Caco-2 (cell line): ENCODE measurements around the gene ITSN2. TPM values are rescaled to one million over a fixed set of nuclear protein-coding genes. Genes with fewer than 3 reads are reported as not detected.
A peak's percentile ranks its signal among the peaks of the same experiment; 100 is the strongest.

ENCODE experiments used
- BruUV-seq: library from RNA; stranded (reverse); fragments of 400-500 nt; replicated peaks from 2 replicates; lab custom pipeline; 2021; lab: Mats Ljungman, UMichigan
- CTCF ChIA-PET: fragments of 300-600 bp; sonication (Branson Sonifier 250); formaldehyde crosslinking; loops from one replicate; lab custom pipeline; 2022; ENCODE audit warnings: antibody characterized with exemption; lab: Charles Lee
- POLR2A ChIA-PET: fragments of 300-600 bp; sonication (Branson Sonifier 250); formaldehyde crosslinking; loops from one replicate; lab custom pipeline; 2022; ENCODE audit warnings: antibody characterized with exemption; lab: Charles Lee
- DNase-seq, 2 experiments: peaks; one replicate each; pipeline versions ENCODE4 v3.0.0 to v3.0.0-alpha.2; 2020 to 2022
- H3K27me3 ChIP-seq: replicated peaks from 2 replicates; pipeline ENCODE4 v1.6.0; 2011; ENCODE audit warnings: low read length; ENCODE audit not compliant: control insufficient read depth, insufficient read depth
- H3K36me3 ChIP-seq: 2 replicates; pipeline ENCODE4 v1.5.1; 2011; ENCODE audit warnings: low read length; ENCODE audit not compliant: control insufficient read depth, insufficient read depth
- H3K4me1 ChIP-seq: fragments of 250-450 bp; sonication (Bioruptor Pico); 2 replicates; pipeline ENCODE4 v1.5.1; 2020; ENCODE audit warnings: mild to moderate bottlenecking
- H3K4me3 ChIP-seq: 2 replicates; pipeline ENCODE4 v1.5.1; 2011; ENCODE audit warnings: low read depth, mild to moderate bottlenecking, control low read depth, low read length
- H3K9me3 ChIP-seq: fragments of 250-450 bp; sonication (Bioruptor Pico); 2 replicates; pipeline ENCODE4 v1.5.1; 2020; ENCODE audit warnings: mild to moderate bottlenecking, moderate library complexity
- H3K27ac Mint-ChIP-seq: one replicate; pipeline ENCODE4 v1.8.0; 2022; ENCODE audit warnings: mixed read lengths; ENCODE audit not compliant: unreplicated experiment
- H3K27me3 Mint-ChIP-seq: one replicate; pipeline ENCODE4 v1.8.0; 2022; ENCODE audit warnings: mixed read lengths; ENCODE audit not compliant: insufficient read depth, unreplicated experiment
- H3K36me3 Mint-ChIP-seq: one replicate; pipeline ENCODE4 v1.8.0; 2022; ENCODE audit warnings: mild to moderate bottlenecking, mixed read lengths; ENCODE audit not compliant: insufficient read depth, unreplicated experiment
- H3K4me1 Mint-ChIP-seq: one replicate; pipeline ENCODE4 v1.8.0; 2022; ENCODE audit warnings: low read depth, mixed read lengths; ENCODE audit not compliant: unreplicated experiment
- H3K4me3 Mint-ChIP-seq: one replicate; pipeline ENCODE4 v1.8.0; 2022; ENCODE audit warnings: mild to moderate bottlenecking, moderate library complexity, mixed read lengths; ENCODE audit not compliant: unreplicated experiment
- H3K9me3 Mint-ChIP-seq: one replicate; pipeline ENCODE4 v1.8.0; 2022; ENCODE audit warnings: mixed read lengths; ENCODE audit not compliant: unreplicated experiment
- intact Hi-C: fragments of 100-400 bp; cut with micrococcal nuclease; formaldehyde crosslinking; loops from one replicate; pipeline ENCODE4 v1.10.0; 2022; ENCODE audit not compliant: unreplicated experiment
- total RNA-seq: library from RNA; stranded (reverse); gene quantifications from 2 replicates; pipeline ENCODE4 v1.2.3, GENCODE V29; 2022
- TF ChIP-seq, protein P1 (sequence below), 2 experiments: fragments of 200-600 bp in 1 of 2; IDR thresholded peaks; 1 replicate in 1 of 2; 2 replicates in 1 of 2; pipeline versions ENCODE4 v1.5.1 to v1.8.0; 2011 to 2022; ENCODE audit warnings: antibody characterized with exemption in 1 of 2, control low read depth in 1 of 2, inconsistent platforms in 1 of 2, low read depth in 1 of 2, low read length in 1 of 2, mild to moderate bottlenecking in 1 of 2, moderate library complexity in 1 of 2; ENCODE audit not compliant: insufficient read depth in 1 of 2, severe bottlenecking in 1 of 2, unreplicated experiment in 1 of 2

ITSN2 gene
- total RNA-seq, 1 experiment from 2014 or later, result 49.4 TPM

DNA sequence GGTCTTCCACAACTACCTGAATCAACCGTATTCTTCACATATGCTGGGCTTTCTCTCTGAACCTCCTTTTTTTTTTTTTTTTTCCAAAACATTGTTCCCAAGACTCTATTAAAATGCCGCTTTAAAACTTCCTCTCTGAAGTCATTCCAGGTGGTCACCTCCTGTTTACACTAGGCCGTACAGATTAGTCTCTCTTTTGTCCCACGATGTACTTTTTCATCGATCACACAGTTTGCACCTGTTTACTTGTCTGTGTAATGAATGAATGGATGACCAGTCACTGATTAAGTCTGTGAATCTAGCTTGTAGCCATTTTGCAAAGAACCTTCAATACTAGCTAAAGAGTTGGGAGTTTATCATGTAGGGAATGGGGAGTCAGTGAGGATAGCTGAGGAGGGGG lies 202.2 kb downstream of the ITSN2 start:
- Histone ChIP-seq H3K36me3 (no peaks in the 10 kb centered on the region), H3K9me3 (no peaks in the 10 kb centered on the region), H3K27me3 (no peaks in the 10 kb centered on the region), H3K4me3 (no peak overlapping the region), H3K4me1 (no peaks in the 10 kb centered on the region)
- no peaks in the 10 kb centered on the region for H3K27me3 Mint-ChIP-seq
- H3K9me3 Mint-ChIP-seq, result peaks cover 12% of the 10 kb centered on the region
- DNase-seq, result no peak
- TF ChIP-seq, protein P1, sequence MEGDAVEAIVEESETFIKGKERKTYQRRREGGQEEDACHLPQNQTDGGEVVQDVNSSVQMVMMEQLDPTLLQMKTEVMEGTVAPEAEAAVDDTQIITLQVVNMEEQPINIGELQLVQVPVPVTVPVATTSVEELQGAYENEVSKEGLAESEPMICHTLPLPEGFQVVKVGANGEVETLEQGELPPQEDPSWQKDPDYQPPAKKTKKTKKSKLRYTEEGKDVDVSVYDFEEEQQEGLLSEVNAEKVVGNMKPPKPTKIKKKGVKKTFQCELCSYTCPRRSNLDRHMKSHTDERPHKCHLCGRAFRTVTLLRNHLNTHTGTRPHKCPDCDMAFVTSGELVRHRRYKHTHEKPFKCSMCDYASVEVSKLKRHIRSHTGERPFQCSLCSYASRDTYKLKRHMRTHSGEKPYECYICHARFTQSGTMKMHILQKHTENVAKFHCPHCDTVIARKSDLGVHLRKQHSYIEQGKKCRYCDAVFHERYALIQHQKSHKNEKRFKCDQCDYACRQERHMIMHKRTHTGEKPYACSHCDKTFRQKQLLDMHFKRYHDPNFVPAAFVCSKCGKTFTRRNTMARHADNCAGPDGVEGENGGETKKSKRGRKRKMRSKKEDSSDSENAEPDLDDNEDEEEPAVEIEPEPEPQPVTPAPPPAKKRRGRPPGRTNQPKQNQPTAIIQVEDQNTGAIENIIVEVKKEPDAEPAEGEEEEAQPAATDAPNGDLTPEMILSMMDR (IDR thresholded peaks at IDR 0.05; ENCODE audit: insufficient read depth in 1 of 2, low read depth in 1 of 2, low read length in 1 of 2, severe bottlenecking in 1 of 2, unreplicated experiment in 1 of 2), result no peak
- ChIA-PET CTCF (interaction anchor here (1.0 kb wide), 1 partner anchor 23 kb away, joined by 4 read pairs; no protein-coding TSS in a partner anchor), POLR2A (interaction anchor here (0.6 kb wide), 1 partner anchor 111 kb away, joined by 3 read pairs; the partner anchor contains the start of gene WDCP)
- H3K4me3 Mint-ChIP-seq, result no peak overlapping the region
- intact Hi-C loops, result no loop called here
- H3K4me1 Mint-ChIP-seq, result peaks cover 7% of the 10 kb centered on the region
- peak overlapping the region; percentile 12 for H3K27ac Mint-ChIP-seq
- no TSS peak for BruUV-seq
- H3K36me3 Mint-ChIP-seq, result no peaks in the 10 kb centered on the region

DNA sequence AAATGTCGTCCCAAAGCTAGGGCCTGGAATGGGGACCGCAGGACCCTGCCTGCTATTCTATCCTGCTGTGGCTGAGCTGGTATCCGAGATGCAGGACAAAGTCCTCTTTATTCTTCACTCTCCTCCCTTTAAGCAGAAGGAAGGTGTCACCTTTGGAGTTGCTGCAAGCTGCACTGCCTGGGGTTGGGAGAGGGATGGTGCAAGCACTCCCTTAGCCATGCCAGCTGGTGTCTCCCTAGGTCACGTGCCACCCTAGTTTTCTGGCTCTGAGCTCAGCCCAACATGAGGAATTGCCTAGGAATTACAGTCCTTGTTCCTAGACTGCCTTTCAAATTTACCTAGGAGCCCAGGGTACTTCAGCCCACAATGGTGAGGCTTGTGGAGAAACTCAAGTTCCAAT lies 206.9 kb downstream of the ITSN2 start:
- Mint-ChIP-seq H3K4me3 (no peak overlapping the region), H3K4me1 (peaks cover 7% of the 10 kb centered on the region), H3K27me3 (no peaks in the 10 kb centered on the region), H3K36me3 (no peaks in the 10 kb centered on the region), H3K27ac (no peak overlapping the region), H3K9me3 (peaks cover 12% of the 10 kb centered on the region)
- ChIA-PET POLR2A (no interaction called here), CTCF (interaction anchor here (1.4 kb wide), 1 partner anchor 69 kb away, joined by 4 read pairs; the partner anchor contains the start of gene TP53I3)
- BruUV-seq, result no TSS peak
- Histone ChIP-seq H3K4me1 (peaks cover 4% of the 10 kb centered on the region; the same call in 1 of the 2 replicates), H3K4me3 (no peak overlapping the region), H3K27me3 (no peaks in the 10 kb centered on the region), H3K9me3 (peaks cover 3% of the 10 kb centered on the region; the same call in 1 of the 2 replicates), H3K36me3 (no peaks in the 10 kb centered on the region)
- intact Hi-C loops, result no loop called here
- TF ChIP-seq, protein P1 (IDR thresholded peaks at IDR 0.05; ENCODE audit: insufficient read depth in 1 of 2, low read depth in 1 of 2, low read length in 1 of 2, severe bottlenecking in 1 of 2, unreplicated experiment in 1 of 2), result no peak
- no peak for DNase-seq

Other genes starting within 250 kb of the ITSN2 start
- 1.3 and 1.4 TPM in 2 replicates for gene PFN4, start 237.2 kb downstream of the ITSN2 start, total RNA-seq
- gene FAM228B, start 237.1 kb downstream of the ITSN2 start, total RNA-seq, result 6.7 and 7.9 TPM in 2 replicates
- not detected in 2 replicates for gene FAM228A, start 185.5 kb downstream of the ITSN2 start, total RNA-seq
- gene NCOA1, start 130.7 kb upstream of the ITSN2 start, total RNA-seq, result 34.7 and 37.1 TPM in 2 replicates